GM19043 (cell line): ENCODE results near the gene GCFC2.

Experiments used
- ATAC-seq: cut with Tn5 transposase; IDR thresholded peaks from one replicate; pipeline ENCODE4 v1.9.1; 2021; ENCODE audit warnings: low read depth; ENCODE audit not compliant: unreplicated experiment

Gene GCFC2

DNA sequence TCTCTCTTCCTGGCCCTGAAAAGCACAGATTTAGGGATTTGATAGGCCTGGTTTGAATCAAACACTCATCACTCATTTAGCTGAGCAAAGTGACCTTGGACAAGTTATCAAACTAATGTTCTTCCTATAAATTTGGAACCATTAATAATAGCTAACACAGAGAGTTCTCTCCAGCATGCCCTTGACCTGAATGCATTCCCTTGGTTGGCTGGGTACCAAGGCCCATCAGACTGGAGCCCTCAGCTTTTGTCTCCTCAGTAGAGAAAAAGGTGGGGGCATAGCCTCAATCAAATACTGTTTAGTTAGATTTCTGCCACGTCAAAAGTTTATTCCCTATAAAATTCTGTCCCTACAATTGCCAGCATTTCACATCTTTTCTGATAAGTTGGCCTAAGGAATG lies 77.9 kb downstream of the GCFC2 start:
- no peak for ATAC-seq

DNA sequence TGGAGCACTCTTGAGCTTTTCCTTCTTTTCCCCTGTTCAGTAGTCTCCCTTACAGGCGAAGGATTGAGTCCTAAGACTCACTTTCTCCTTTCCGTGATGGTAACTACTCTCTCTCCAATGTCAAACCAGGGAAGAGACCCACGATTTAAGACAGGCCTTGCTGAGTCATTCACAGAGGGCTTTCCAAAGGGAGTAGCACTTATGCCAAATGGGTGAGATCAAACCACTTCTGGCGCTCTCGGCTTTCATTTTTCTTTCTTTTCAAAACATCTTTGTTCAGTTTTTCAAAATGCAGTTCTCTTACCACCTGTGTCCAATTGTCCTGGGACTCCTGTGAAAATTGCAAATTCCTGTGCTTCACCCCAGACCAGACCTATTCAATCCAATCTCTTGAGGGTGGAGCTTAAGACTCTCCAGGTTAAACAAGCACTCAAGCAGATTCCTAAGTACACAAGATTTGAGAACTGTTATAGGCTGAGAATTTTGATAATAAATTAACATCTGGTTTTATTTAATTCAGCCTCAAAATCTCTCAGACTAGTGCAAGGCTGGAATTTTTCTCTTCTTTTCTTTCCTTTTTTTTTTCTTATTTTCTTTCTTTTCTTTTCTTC lies 78.5 kb downstream of the GCFC2 start:
- no peak for ATAC-seq

DNA sequence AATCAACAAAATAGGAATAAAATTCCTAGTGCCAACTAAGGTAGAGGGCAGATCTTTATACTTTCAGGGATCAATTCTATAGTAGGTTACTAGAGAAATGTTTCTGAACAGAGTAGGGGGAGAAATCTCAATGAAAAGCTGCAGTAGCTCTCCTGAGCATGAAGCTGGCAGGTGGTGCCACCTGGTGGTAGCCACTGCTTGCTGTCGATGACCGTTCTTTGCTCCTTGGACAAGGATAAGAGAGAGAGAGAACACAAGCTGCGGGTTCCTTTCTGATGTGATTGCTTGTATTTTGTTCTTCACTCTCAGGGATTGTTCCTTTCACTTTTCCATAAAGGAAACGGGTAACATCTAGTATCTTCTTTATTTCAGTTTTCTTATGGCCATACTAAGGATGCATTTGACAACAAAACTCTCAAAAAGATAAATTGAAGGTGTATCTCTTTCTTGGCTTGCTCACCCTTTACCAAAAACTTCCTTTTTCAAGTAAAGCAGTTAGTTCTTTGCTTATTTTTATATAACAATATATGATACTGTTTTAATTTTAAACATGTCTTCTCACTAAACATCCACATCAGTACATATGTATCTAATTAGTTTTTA lies 82.7 kb downstream of the GCFC2 start:
- ATAC-seq, result peak; percentile 86

DNA sequence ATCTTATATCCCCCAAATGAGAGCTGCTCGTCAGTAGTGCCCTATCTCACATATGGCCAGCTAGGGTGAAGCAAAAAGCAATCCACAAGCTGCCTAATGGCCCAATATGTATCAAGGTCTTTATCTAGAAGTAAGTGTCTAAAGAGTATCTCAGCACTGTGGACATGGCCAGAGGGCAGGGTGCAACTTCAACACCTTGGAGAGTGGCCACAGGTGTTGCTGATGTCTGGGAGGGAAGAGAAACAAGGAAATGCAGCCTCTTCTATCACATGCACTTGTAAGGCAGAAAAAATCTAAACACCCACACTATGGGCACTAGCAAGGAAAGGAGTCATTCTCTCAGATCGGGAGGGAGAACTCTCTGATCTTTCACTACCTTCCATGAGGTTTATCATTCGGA lies 87.8 kb downstream of the GCFC2 start:
- no peak for ATAC-seq

DNA sequence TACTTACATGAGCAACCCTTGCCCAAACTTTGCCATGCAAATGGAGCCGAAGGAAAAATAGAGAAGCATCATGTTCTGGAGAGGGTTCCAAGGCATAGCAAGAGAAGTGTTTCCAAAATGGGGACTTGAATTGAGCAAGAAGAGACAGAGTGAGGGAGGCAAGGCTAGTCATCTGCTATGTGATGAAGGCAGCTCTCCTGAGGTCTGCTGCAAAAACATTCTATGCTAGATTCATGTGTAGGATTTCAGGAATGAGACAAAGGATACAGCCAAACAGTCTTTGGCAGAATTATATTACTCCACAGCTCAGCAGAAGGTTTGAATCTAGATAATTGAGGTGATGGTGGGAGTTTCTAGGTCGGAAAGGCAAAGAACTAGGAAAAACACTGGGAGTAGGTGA lies 88.2 kb downstream of the GCFC2 start:
- ATAC-seq, result no peak

DNA sequence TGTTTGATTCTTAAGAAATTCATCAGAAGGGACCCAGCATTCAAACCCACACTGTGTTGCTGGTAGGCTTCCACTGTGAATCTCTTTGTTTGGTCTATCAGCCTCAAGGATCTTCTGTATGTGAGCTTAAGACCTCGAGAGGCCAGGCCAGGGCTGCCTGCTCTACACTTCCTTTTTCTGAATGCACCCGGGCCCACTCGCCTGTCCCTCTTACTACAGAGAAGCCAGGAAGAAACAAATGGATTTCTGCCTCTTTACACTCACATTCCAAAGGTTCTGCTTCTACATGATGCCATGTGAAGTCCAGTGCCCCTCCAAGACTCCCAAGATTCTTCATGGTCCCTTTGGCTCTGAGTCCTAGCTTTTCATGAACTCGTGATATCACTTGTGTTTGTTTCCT lies 89.5 kb downstream of the GCFC2 start:
- ATAC-seq, result no peak

DNA sequence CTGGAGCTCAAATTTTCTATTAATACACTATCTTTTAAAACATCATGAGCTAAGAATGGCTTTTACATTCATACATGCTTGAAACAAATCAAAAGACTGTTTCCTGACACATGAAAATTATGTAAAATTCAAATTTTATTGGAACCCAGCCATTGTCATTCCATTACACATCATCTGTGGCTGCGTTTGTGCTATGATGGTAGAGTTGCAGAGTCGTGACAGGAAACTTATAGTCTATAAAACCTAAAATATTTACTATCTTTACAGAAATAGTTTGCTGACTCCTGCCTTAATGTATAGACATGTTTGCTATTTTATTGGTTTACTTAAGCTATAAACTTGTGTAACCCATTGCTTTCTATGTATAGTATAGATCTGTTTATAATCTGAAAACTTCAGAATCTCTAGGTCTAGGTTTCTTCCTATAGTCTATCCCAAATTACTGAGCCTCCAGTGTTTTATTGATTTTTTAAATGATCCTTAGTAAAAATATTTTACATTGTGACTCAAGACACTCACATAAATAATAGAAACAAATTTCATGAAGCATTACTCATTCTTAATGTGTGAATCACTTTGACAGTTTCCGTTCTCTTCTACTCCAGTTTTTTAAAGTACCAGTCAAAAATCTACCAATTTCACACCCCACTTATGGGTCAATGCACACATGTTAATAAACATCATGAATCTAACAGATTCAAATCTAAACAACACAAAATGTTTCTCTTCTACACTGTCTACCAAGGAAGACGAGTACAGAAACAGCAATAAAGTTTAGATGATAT lies 90.6 kb downstream of the GCFC2 start:
- no peak for ATAC-seq

DNA sequence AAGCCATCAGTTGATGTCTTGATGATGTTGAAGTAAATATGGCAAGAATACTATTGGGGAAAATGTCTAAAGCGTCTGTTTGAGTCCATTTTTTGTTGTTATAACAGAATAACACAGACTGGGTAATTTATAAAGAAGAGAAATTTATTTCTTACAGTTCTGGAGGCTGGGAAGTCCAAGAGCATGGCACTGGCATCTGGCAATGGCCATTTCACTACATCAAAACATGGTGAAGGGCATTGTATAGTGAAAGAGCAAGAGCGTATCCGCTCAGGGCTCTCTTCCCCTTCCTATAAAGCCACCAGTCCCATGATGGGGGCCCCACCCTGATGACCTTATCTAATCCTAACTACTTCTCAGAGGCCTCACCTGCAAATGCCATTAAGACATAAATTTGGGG lies 93.8 kb downstream of the GCFC2 start:
- ATAC-seq, result no peak

DNA sequence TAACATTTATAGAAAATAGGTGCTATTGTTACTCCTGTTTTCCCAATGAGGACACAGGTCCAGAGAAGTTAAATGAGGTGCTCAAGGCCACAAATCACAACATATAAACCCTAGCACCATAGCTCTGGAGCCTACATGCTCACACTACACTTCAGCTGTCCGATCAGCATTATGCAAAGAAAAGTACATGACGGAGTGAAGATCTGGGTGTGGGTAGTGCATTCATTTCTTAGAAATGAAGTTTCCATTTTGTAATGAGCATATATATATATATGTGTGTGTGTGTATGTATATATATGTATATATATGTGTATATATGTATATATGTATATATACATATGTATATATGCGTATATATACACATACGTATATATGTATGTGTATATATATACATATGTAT lies 94.3 kb downstream of the GCFC2 start:
- ATAC-seq, result no peak

DNA sequence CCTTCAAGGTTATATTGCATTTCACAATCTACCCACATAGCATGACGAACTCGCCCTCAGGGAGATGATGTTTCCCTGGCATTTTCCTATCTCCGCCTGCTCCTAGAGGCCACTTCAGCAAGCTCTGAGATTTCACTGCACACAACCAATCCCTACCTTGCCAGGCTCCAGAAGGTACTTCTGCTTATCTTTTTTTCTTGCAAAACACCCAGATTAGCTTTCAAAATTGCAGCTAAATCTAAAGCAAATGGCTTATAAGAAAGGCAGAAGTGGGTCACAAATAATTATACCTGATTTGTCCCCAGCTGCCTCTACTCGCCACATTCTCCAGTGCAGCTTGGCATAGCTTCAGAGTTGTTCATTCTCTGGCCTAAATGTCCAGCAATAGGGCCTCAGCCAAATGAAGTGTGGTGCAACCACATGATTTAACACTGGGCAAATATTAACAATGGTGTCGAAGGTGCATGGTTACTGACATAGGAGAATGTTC lies 96.5 kb downstream of the GCFC2 start:
- no peak for ATAC-seq

DNA sequence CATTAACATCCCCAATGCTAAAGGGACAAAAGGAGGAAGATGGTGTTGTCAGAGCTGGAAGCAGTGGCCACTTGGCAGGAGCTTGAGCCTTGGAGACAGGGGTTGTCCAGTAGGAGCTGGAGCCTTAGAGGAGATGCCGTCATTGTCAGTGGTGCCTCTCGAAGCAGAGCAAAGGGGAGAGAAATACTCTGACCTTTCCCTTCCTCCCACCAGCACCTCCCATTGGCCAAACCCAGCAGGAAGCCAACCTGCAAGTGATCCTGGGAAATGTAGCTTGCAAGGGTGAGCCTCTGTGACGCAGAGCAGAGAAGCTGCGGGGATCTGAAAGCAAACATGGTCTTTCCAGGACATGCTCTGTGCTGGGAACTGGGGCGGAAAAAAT lies 97.9 kb downstream of the GCFC2 start:
- ATAC-seq, result no peak
